Measurements from ENCODE around the gene LEP.
"Not testable (repeated sequence)": the region's sequence is repeated elsewhere in the genome, so short reads cannot be mapped to it uniquely, and the experiment has no call there.

LEP gene

GRCh38 chr7:128275681-128276080, 34.6 kb downstream of the LEP start:
- no peak for DNase-seq

- DNase-seq, result no peak
Measured at GRCh38 chr7:128278366-128278765, 37.3 kb downstream of the LEP start.

- no peak for DNase-seq
Measured at GRCh38 chr7:128279124-128279713, 38.1 kb downstream of the LEP start.

- not testable (repeated sequence) for DNase-seq
Measured at GRCh38 chr7:128280451-128280850, 39.4 kb downstream of the LEP start.

- no peak for DNase-seq
Measured at GRCh38 chr7:128281605-128282380, 40.7 kb downstream of the LEP start.

GRCh38 chr7:128284102-128284501, 43.0 kb downstream of the LEP start:
- DNase-seq, result no peak

GRCh38 chr7:128287556-128287955, 46.5 kb downstream of the LEP start:
- DNase-seq, result no peak

- DNase-seq, result not testable (repeated sequence)
Measured at GRCh38 chr7:128298004-128298403, 56.9 kb downstream of the LEP start.

- DNase-seq, result no peak
Measured at GRCh38 chr7:128299109-128299607, 58.1 kb downstream of the LEP start.

GRCh38 chr7:128302139-128302538, 61.1 kb downstream of the LEP start:
- no peak for DNase-seq

GRCh38 chr7:128303133-128303532, 62.1 kb downstream of the LEP start:
- no peak for DNase-seq

GRCh38 chr7:128303643-128304042, 62.6 kb downstream of the LEP start:
- DNase-seq, result no peak

GRCh38 chr7:128304212-128304611, 63.1 kb downstream of the LEP start:
- no peak for DNase-seq

GRCh38 chr7:128307061-128307460, 66.0 kb downstream of the LEP start:
- no peak for DNase-seq

All from SHP77 (cell line).